Measurements from ENCODE around the gene UBE3C.

Gene UBE3C

DNA sequence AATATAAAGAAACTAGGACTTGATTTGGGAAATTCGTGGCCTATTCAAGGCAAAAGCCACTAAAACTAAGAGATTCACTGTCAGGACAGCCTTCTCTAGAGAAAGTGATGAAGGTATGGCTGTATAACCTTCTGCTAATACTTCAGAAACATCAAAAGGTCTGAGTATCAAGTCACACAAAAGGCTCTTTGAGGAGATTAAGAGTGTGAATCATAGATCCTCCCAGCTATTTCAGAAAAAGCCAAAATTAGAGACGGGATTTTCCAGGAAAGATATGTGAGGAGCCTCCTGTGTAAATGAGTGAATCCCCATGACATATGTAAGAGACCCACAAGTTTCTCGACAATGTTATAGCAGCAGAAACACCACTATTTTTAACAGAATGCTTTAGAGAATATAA lies 56.2 kb downstream of the UBE3C start:
- no peaks in the 10 kb centered on the region for H3K4me1 ChIP-seq (ENCODE audit: low read length)
- H3K36me3 ChIP-seq (replicated peaks; ENCODE audit: insufficient read depth, low read length) = peaks cover 6% of the 10 kb centered on the region; the same call in 1 of the 2 replicates
- no peaks in the 10 kb centered on the region for H4K20me1 ChIP-seq (ENCODE audit: insufficient read depth, low read length)
- no peak overlapping the region for H3K27ac ChIP-seq (ENCODE audit: low read length)
- no peak overlapping the region for H3K9ac ChIP-seq (ENCODE audit: low read length)
- TF ChIP-seq EZH2 (optimal IDR thresholded peaks at IDR 0.05; ENCODE audit: low read depth, low read length) = no peak
- no peak overlapping the region for H3K4me2 ChIP-seq (ENCODE audit: low read depth, low read length)
- DNase-seq = no peak
- H3F3A ChIP-seq (ENCODE audit: insufficient read depth, low read length) = no peaks in the 10 kb centered on the region
- no peak overlapping the region for H2AFZ ChIP-seq (ENCODE audit: low read length)
- no peak overlapping the region for H3K4me3 ChIP-seq (ENCODE audit: low read length)
- H3K27me3 ChIP-seq (replicated peaks; ENCODE audit: insufficient read depth, low read length) = no peaks in the 10 kb centered on the region
- H3K9me3 ChIP-seq (replicated peaks; ENCODE audit: insufficient read depth, low read length) = no peaks in the 10 kb centered on the region
- peaks cover 38% of the 10 kb centered on the region for H3K79me2 ChIP-seq (ENCODE audit: low read length)
- H3K9me2 ChIP-seq (replicated peaks; ENCODE audit: insufficient read depth, low read length) = no peaks in the 10 kb centered on the region

DNA sequence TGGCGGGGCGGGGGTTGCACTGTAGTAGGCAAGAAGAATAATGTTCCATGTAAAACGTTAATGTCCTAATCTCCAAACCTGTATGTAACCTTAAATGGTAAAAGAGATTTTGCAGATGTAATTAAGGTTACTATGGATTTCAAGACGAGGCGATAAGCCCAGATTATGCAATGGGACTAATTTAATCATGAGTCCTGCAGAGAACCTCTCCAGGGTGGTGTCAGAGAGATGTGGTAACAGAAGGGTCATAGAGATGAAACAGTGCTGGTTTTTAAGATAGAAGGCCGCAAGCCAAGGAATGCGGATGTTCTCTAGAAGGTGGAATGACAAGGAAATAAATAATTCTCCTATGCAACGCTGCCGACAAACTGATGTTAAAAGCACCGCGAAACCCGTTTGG lies 57.1 kb downstream of the UBE3C start:
- no peaks in the 10 kb centered on the region for H3F3A ChIP-seq (ENCODE audit: insufficient read depth, low read length)
- H3K9me2 ChIP-seq (replicated peaks; ENCODE audit: insufficient read depth, low read length) = no peaks in the 10 kb centered on the region
- no peaks in the 10 kb centered on the region for H3K27me3 ChIP-seq (replicated peaks; ENCODE audit: insufficient read depth, low read length)
- no peak for DNase-seq
- H3K79me2 ChIP-seq (ENCODE audit: low read length) = peaks cover 29% of the 10 kb centered on the region
- no peak overlapping the region for H3K4me2 ChIP-seq (ENCODE audit: low read depth, low read length)
- H3K9ac ChIP-seq (ENCODE audit: low read length) = no peak overlapping the region
- H3K36me3 ChIP-seq (replicated peaks; ENCODE audit: insufficient read depth, low read length) = peaks cover 6% of the 10 kb centered on the region; the same call in 1 of the 2 replicates
- no peak overlapping the region for H3K27ac ChIP-seq (ENCODE audit: low read length)
- TF ChIP-seq, protein P1, sequence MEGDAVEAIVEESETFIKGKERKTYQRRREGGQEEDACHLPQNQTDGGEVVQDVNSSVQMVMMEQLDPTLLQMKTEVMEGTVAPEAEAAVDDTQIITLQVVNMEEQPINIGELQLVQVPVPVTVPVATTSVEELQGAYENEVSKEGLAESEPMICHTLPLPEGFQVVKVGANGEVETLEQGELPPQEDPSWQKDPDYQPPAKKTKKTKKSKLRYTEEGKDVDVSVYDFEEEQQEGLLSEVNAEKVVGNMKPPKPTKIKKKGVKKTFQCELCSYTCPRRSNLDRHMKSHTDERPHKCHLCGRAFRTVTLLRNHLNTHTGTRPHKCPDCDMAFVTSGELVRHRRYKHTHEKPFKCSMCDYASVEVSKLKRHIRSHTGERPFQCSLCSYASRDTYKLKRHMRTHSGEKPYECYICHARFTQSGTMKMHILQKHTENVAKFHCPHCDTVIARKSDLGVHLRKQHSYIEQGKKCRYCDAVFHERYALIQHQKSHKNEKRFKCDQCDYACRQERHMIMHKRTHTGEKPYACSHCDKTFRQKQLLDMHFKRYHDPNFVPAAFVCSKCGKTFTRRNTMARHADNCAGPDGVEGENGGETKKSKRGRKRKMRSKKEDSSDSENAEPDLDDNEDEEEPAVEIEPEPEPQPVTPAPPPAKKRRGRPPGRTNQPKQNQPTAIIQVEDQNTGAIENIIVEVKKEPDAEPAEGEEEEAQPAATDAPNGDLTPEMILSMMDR (IDR thresholded peaks at IDR 0.05; ENCODE audit: low read length) = no peak
- TF ChIP-seq EZH2 (optimal IDR thresholded peaks at IDR 0.05; ENCODE audit: low read depth, low read length) = no peak
- TF ChIP-seq EZH2phosphoT487 (IDR thresholded peaks at IDR 0.05; ENCODE audit: low read length) = no peak
- no peak overlapping the region for H3K4me3 ChIP-seq (ENCODE audit: low read length)
- no peak overlapping the region for H2AFZ ChIP-seq (ENCODE audit: low read length)
- no peaks in the 10 kb centered on the region for H3K9me3 ChIP-seq (replicated peaks; ENCODE audit: insufficient read depth, low read length)
- H4K20me1 ChIP-seq (ENCODE audit: insufficient read depth, low read length) = no peaks in the 10 kb centered on the region
- H3K4me1 ChIP-seq (ENCODE audit: low read length) = no peaks in the 10 kb centered on the region

DNA sequence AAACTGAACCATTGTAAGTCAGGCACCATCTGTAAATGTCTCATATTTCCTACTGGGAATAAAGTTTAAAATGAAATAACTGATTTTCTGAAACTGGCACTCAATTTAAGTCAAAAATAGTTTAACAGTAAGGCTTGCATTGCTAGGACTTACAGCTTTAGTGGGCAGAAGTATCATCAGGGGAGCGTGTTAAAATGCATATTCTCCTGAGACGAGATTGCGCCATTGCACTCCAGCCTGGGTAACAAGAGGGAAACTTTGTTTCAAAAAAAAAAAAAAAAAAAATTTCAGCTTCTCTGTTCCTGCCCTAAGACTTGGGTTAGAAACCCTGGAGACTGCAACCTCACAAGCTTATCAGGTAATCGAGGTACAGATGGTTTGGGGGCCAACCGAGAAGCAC lies 65.4 kb downstream of the UBE3C start:
- H3K4me2 ChIP-seq (ENCODE audit: low read depth, low read length) = no peak overlapping the region
- H3K36me3 ChIP-seq (replicated peaks; ENCODE audit: insufficient read depth, low read length) = peaks cover 16% of the 10 kb centered on the region
- H3K9me2 ChIP-seq (replicated peaks; ENCODE audit: insufficient read depth, low read length) = no peaks in the 10 kb centered on the region
- H2AFZ ChIP-seq (ENCODE audit: low read length) = no peak overlapping the region
- no peaks in the 10 kb centered on the region for H3K79me2 ChIP-seq (ENCODE audit: low read length)
- H4K20me1 ChIP-seq (ENCODE audit: insufficient read depth, low read length) = no peaks in the 10 kb centered on the region
- no peak overlapping the region for H3K27ac ChIP-seq (ENCODE audit: low read length)
- no peak overlapping the region for H3K4me3 ChIP-seq (ENCODE audit: low read length)
- H3F3A ChIP-seq (ENCODE audit: insufficient read depth, low read length) = no peaks in the 10 kb centered on the region
- H3K9me3 ChIP-seq (replicated peaks; ENCODE audit: insufficient read depth, low read length) = no peaks in the 10 kb centered on the region
- TF ChIP-seq EZH2 (optimal IDR thresholded peaks at IDR 0.05; ENCODE audit: low read depth, low read length) (no peak), EZH2phosphoT487 (IDR thresholded peaks at IDR 0.05; ENCODE audit: low read length) (no peak)
- TF ChIP-seq, protein P1 (IDR thresholded peaks at IDR 0.05; ENCODE audit: low read length) = no peak
- DNase-seq = no peak
- H3K9ac ChIP-seq (ENCODE audit: low read length) = no peak overlapping the region
- no peaks in the 10 kb centered on the region for H3K27me3 ChIP-seq (replicated peaks; ENCODE audit: insufficient read depth, low read length)
- H3K4me1 ChIP-seq (ENCODE audit: low read length) = no peaks in the 10 kb centered on the region

DNA sequence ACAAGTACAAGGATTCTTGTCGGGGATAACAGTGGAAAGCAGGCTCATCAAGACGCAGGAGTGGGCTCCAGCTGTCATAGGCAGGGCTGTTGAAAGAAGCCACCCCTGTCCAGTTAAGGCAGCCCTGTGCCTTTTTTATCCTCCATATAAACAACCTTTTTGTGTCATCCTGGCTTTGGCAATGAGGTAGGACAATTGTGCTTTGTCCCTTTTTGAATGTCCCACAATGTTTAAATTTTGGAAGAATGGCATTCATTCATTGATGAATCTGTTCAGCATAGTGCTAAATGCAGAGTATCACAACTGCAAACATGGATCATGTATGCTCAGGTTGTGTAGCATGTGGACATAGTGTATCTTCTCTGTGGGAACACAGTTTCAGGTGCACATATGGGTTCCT lies 66.7 kb downstream of the UBE3C start:
- Histone ChIP-seq H3K79me2 (ENCODE audit: low read length) (no peaks in the 10 kb centered on the region), H3K9me3 (replicated peaks; ENCODE audit: insufficient read depth, low read length) (no peaks in the 10 kb centered on the region), H2AFZ (ENCODE audit: low read length) (no peak overlapping the region), H3K4me3 (ENCODE audit: low read length) (no peak overlapping the region), H3K27ac (ENCODE audit: low read length) (no peak overlapping the region), H3K4me1 (ENCODE audit: low read length) (no peaks in the 10 kb centered on the region), H4K20me1 (ENCODE audit: insufficient read depth, low read length) (no peaks in the 10 kb centered on the region), H3K4me2 (ENCODE audit: low read depth, low read length) (no peak overlapping the region), H3K36me3 (replicated peaks; ENCODE audit: insufficient read depth, low read length) (peaks cover 16% of the 10 kb centered on the region), H3K9me2 (replicated peaks; ENCODE audit: insufficient read depth, low read length) (no peaks in the 10 kb centered on the region), H3K27me3 (replicated peaks; ENCODE audit: insufficient read depth, low read length) (no peaks in the 10 kb centered on the region), H3K9ac (ENCODE audit: low read length) (no peak overlapping the region), H3F3A (ENCODE audit: insufficient read depth, low read length) (no peaks in the 10 kb centered on the region)
- TF ChIP-seq EZH2phosphoT487 (IDR thresholded peaks at IDR 0.05; ENCODE audit: low read length) = no peak
- TF ChIP-seq, protein P1 (IDR thresholded peaks at IDR 0.05; ENCODE audit: low read length) = no peak
- TF ChIP-seq EZH2 (optimal IDR thresholded peaks at IDR 0.05; ENCODE audit: low read depth, low read length) = no peak
- no peak for DNase-seq

All from MM.1S (cell line).